Astrocyte (in vitro differentiated cells and primary cell): ENCODE data around the gene SCLT1. TPM values are rescaled to one million over a fixed set of nuclear protein-coding genes. Genes with fewer than 3 reads are reported as not detected.

Experiments
- DNase-seq: peaks from one replicate; pipeline ENCODE4 v3.0.0-alpha.2; 2010; ENCODE audit warnings: low read depth
- FAIRE-seq: peaks from 2 replicates; lab custom pipeline; 2011; peaks lifted over from hg19 to GRCh38; lab: Jason Lieb, UNC
- H2AFZ ChIP-seq: 2 replicates; pipeline ENCODE4 v1.6.0; 2012; ENCODE audit warnings: low read depth, low read length, inconsistent platforms
- H3K27ac ChIP-seq: 2 replicates; pipeline ENCODE4 v1.5.1; 2011; ENCODE audit warnings: low read depth, low read length, inconsistent platforms
- H3K27me3 ChIP-seq: 2 replicates; pipeline ENCODE4 v1.6.0; 2011; ENCODE audit warnings: low read length, inconsistent platforms; ENCODE audit not compliant: insufficient read depth
- H3K36me3 ChIP-seq: 2 replicates; pipeline ENCODE4 v1.5.1; 2011; ENCODE audit warnings: low read length, inconsistent platforms; ENCODE audit not compliant: insufficient read depth
- H3K4me1 ChIP-seq: 2 replicates; pipeline ENCODE4 v1.5.1; 2011; ENCODE audit warnings: low read length, inconsistent platforms; ENCODE audit not compliant: insufficient read depth
- H3K4me2 ChIP-seq: 2 replicates; pipeline ENCODE4 v1.6.0; 2012; ENCODE audit warnings: low read length, inconsistent platforms
- H3K4me3 ChIP-seq: 2 replicates; pipeline ENCODE4 v1.5.1; 2011; ENCODE audit warnings: low read depth, mild to moderate bottlenecking, low read length, inconsistent platforms; ENCODE audit not compliant: insufficient read depth
- H3K79me2 ChIP-seq: 2 replicates; pipeline ENCODE4 v1.6.0; 2012; ENCODE audit warnings: mild to moderate bottlenecking, low read length, inconsistent platforms; ENCODE audit not compliant: insufficient read depth
- H3K9ac ChIP-seq: 2 replicates; pipeline ENCODE4 v1.6.0; 2012; ENCODE audit warnings: mild to moderate bottlenecking, low read length, inconsistent platforms
- H3K9me3 ChIP-seq: 2 replicates; pipeline ENCODE4 v1.5.1; 2012; ENCODE audit warnings: low read depth, mild to moderate bottlenecking, low read length, inconsistent platforms; ENCODE audit not compliant: insufficient read depth
- H4K20me1 ChIP-seq: 2 replicates; pipeline ENCODE4 v1.6.0; 2012; ENCODE audit warnings: low read length, inconsistent platforms; ENCODE audit not compliant: insufficient read depth
- H3K27ac Mint-ChIP-seq: one replicate; pipeline ENCODE4 v1.8.0; 2021; ENCODE audit warnings: mild to moderate bottlenecking, mixed read lengths; ENCODE audit not compliant: unreplicated experiment
- H3K27me3 Mint-ChIP-seq: one replicate; pipeline ENCODE4 v1.8.0; 2021; ENCODE audit warnings: low read depth, mixed read lengths; ENCODE audit not compliant: unreplicated experiment
- H3K36me3 Mint-ChIP-seq: one replicate; pipeline ENCODE4 v1.8.0; 2021; ENCODE audit warnings: low read depth, mixed read lengths; ENCODE audit not compliant: unreplicated experiment
- H3K4me1 Mint-ChIP-seq: one replicate; pipeline ENCODE4 v1.8.0; 2021; ENCODE audit warnings: low read depth, mixed read lengths; ENCODE audit not compliant: unreplicated experiment
- H3K4me3 Mint-ChIP-seq: one replicate; pipeline ENCODE4 v1.8.0; 2021; ENCODE audit warnings: mild to moderate bottlenecking, moderate library complexity, mixed read lengths; ENCODE audit not compliant: unreplicated experiment
- H3K9me3 Mint-ChIP-seq: one replicate; pipeline ENCODE4 v1.8.0; 2021; ENCODE audit warnings: mild to moderate bottlenecking, mixed read lengths; ENCODE audit not compliant: unreplicated experiment
- CTCF ChIP-seq: IDR thresholded peaks from 2 replicates; pipeline ENCODE4 v1.5.1; 2011; ENCODE audit warnings: low read depth, mild to moderate bottlenecking, inconsistent platforms, low read length, moderate library complexity; ENCODE audit not compliant: insufficient read depth
- EZH2 ChIP-seq: IDR thresholded peaks from 2 replicates; pipeline ENCODE4 v1.6.1; 2012; ENCODE audit warnings: mild to moderate bottlenecking, low read length, inconsistent platforms; ENCODE audit not compliant: insufficient read depth
- total RNA-seq: library from RNA; stranded (reverse); gene quantifications from 2 replicates; pipeline ENCODE4 v1.2.1, GENCODE V29; 2021

SCLT1 gene
- total RNA-seq, 1 donor from 2014 or later: 11.3 TPM

GRCh38 chr4:128904821-128905220 lies 188.5 kb downstream of the SCLT1 start:
- Histone ChIP-seq H3K27me3 (no peaks in the 10 kb centered on the region), H4K20me1 (no peaks in the 10 kb centered on the region), H3K36me3 (no peaks in the 10 kb centered on the region), H3K79me2 (no peaks in the 10 kb centered on the region), H3K4me2 (no peak overlapping the region), H3K27ac (no peak overlapping the region), H3K4me3 (no peak overlapping the region), H3K4me1 (no peaks in the 10 kb centered on the region), H3K9ac (no peak overlapping the region), H2AFZ (no peak overlapping the region), H3K9me3 (no peaks in the 10 kb centered on the region)
- FAIRE-seq: no peak
- no peak for DNase-seq
- Mint-ChIP-seq H3K4me3 (no peak overlapping the region), H3K27me3 (no peaks in the 10 kb centered on the region), H3K36me3 (no peaks in the 10 kb centered on the region), H3K4me1 (peaks cover 3% of the 10 kb centered on the region), H3K27ac (no peak overlapping the region), H3K9me3 (no peaks in the 10 kb centered on the region)
- TF ChIP-seq EZH2 (no peak), CTCF (no peak)

- no peaks in the 10 kb centered on the region for H4K20me1 ChIP-seq
- no peak overlapping the region for H3K4me2 ChIP-seq
Measured at GRCh38 chr4:128880662-128881061, 212.7 kb downstream of the SCLT1 start.

More at GRCh38 chr4:128880662-128881061, 212.7 kb downstream of the SCLT1 start:
- Mint-ChIP-seq H3K9me3 (no peaks in the 10 kb centered on the region), H3K36me3 (peaks cover 10% of the 10 kb centered on the region), H3K27ac (no peak overlapping the region), H3K27me3 (no peaks in the 10 kb centered on the region), H3K4me1 (no peaks in the 10 kb centered on the region), H3K4me3 (no peak overlapping the region)
- Histone ChIP-seq H3K9ac (no peak overlapping the region), H3K36me3 (no peaks in the 10 kb centered on the region), H3K27me3 (no peaks in the 10 kb centered on the region), H3K4me3 (no peak overlapping the region), H3K4me1 (no peaks in the 10 kb centered on the region), H3K27ac (no peak overlapping the region), H3K9me3 (no peaks in the 10 kb centered on the region), H3K79me2 (no peaks in the 10 kb centered on the region), H2AFZ (no peak overlapping the region)
- TF ChIP-seq EZH2: no peak
- TF ChIP-seq CTCF: no peak
- FAIRE-seq (no peak), DNase-seq (no peak)
